ENCODE measurements around the gene HOXB2.

Gene HOXB2

DNA sequence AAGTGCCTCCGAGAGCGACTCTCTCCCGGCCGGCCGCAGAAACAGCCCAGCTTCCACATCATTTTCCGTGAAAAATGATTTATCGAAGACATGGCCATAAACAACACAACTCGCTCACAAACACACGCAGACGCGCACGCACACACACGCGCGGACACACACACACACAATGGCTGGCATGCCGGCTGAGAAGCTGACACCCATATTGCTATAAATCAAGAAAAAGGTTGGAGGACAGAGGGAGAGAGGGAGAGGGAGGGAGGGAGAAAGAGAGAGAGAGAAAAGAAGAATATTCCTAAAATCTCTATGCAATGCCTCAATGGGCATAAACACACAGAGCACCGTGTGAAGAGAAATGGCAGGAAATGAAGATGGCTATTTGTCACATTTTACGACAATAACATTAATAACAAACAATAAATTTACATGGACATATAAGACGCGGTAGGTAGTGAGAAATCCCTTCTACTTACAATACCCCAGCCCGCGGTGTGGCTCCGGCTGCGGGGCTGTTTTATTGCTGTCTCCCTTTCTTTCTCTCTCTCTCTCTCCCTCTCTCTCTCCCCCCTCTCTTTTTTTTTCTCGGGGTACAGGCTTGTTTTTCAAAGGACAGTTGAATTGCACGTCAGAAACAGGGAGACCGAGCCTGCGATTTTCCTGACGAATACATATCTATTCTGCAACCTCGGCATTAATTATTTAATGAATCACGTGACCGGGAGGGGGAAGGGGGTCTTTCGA lies 23.8 kb upstream of the HOXB2 start:
- H3K36me3 Mint-ChIP-seq (ENCODE audit: low read depth): peaks cover 16% of the 10 kb centered on the region
- TF ChIP-seq CTCF (IDR thresholded peaks at IDR 0.05; ENCODE audit: unreplicated experiment in 3 of 3): no peak
- H3K27ac Mint-ChIP-seq: no peak overlapping the region
- no peaks in the 10 kb centered on the region for H3K9me3 Mint-ChIP-seq
- H3K27me3 Mint-ChIP-seq (ENCODE audit: low read depth): peaks cover 28% of the 10 kb centered on the region
- H3K4me1 Mint-ChIP-seq: peaks cover 37% of the 10 kb centered on the region
- peak overlapping the region in 1 of 3 experiments; percentile 85 for H3K4me3 Mint-ChIP-seq

DNA sequence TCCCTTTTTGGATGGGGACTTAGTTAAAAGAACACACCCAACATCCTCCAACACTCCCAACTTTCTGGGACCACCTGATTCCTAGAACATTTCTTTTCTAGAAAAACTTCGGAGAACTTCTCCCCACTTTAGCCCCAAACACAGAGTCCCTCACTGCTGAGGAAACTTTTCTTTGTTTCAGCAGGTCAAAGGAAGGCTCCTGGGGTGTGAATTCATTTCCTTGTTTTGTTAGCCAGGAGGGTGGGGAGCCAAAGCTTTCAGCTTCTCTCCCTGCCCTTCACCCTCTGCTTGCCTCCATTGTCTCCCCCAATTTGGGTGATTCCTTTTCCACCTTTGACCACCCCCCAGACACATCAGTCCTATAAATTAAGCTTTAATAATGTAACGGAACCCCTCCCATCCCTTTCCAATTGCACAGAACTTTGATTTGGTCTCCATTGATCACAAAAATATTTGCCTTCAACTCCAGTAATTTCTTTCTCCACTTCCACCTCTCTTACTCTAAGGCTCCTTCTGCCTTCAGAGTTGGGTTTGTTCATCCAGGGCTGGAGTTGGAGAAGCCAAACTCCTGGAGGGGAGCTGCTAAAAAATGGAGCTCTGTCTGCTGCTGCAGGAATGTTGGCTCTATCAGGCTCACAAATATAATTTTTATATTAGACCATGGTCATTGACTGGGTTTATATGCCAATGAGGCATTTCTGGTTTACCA lies 22.9 kb upstream of the HOXB2 start:
- peaks cover 8% of the 10 kb centered on the region for H3K36me3 Mint-ChIP-seq (ENCODE audit: low read depth)
- peaks cover 21% of the 10 kb centered on the region for H3K27me3 Mint-ChIP-seq (ENCODE audit: low read depth)
- H3K27ac Mint-ChIP-seq: no peak overlapping the region
- peaks cover 37% of the 10 kb centered on the region for H3K4me1 Mint-ChIP-seq
- no peak for TF ChIP-seq CTCF (IDR thresholded peaks at IDR 0.05; ENCODE audit: unreplicated experiment in 3 of 3)
- peak overlapping the region in 1 of 3 experiments; percentile 85 for H3K4me3 Mint-ChIP-seq
- H3K9me3 Mint-ChIP-seq: no peaks in the 10 kb centered on the region

DNA sequence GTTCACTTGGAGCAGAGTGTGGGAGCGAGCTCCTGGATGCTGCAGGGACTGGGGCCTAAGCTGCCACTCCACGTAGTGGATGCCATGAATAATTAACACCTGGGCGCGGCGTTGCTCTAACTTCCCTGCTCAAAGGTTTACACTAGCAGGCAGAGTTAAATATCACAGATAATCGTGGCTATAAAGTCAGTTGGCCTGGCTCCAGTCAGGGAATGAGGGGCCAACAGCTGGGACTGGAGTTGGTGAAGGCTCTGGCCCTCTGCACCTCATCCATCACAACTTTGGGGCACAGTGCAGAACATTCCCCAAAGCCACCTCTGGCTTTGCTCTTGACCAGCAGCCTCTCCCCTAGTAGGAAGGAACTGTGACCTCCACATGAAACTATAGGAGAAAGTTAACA lies 22.3 kb upstream of the HOXB2 start:
- no peak for TF ChIP-seq CTCF (IDR thresholded peaks at IDR 0.05; ENCODE audit: unreplicated experiment in 3 of 3)
- Mint-ChIP-seq H3K4me3 (no peak overlapping the region), H3K27me3 (ENCODE audit: low read depth) (peaks cover 17% of the 10 kb centered on the region), H3K9me3 (no peaks in the 10 kb centered on the region), H3K27ac (no peak overlapping the region), H3K4me1 (peaks cover 37% of the 10 kb centered on the region), H3K36me3 (ENCODE audit: low read depth) (peaks cover 6% of the 10 kb centered on the region)

DNA sequence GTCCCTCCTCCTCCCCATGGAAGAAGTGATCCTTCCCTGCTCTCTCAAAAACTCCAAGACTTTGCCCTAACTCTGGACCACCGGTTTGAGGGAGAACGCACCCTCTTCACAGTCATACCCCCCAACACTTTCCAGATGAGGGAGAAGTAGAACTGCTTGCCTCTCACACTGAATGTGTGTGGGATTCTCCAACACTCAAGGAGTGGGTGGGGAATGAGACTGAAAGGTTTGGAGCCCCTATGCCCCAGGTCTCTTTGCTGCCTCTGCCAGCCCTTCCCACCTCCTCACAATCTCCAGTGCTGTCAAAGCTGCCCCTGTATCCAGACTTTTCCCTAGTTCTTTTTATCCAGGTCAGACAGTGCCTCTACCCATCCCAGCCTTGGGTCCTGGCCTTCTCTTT lies 21.8 kb upstream of the HOXB2 start:
- H3K27me3 Mint-ChIP-seq (ENCODE audit: low read depth): peaks cover 14% of the 10 kb centered on the region
- H3K9me3 Mint-ChIP-seq: no peaks in the 10 kb centered on the region
- H3K27ac Mint-ChIP-seq: no peak overlapping the region
- H3K4me3 Mint-ChIP-seq: no peak overlapping the region
- no peak for TF ChIP-seq CTCF (IDR thresholded peaks at IDR 0.05; ENCODE audit: unreplicated experiment in 3 of 3)
- H3K4me1 Mint-ChIP-seq: peaks cover 38% of the 10 kb centered on the region
- H3K36me3 Mint-ChIP-seq (ENCODE audit: low read depth): peaks cover 6% of the 10 kb centered on the region

DNA sequence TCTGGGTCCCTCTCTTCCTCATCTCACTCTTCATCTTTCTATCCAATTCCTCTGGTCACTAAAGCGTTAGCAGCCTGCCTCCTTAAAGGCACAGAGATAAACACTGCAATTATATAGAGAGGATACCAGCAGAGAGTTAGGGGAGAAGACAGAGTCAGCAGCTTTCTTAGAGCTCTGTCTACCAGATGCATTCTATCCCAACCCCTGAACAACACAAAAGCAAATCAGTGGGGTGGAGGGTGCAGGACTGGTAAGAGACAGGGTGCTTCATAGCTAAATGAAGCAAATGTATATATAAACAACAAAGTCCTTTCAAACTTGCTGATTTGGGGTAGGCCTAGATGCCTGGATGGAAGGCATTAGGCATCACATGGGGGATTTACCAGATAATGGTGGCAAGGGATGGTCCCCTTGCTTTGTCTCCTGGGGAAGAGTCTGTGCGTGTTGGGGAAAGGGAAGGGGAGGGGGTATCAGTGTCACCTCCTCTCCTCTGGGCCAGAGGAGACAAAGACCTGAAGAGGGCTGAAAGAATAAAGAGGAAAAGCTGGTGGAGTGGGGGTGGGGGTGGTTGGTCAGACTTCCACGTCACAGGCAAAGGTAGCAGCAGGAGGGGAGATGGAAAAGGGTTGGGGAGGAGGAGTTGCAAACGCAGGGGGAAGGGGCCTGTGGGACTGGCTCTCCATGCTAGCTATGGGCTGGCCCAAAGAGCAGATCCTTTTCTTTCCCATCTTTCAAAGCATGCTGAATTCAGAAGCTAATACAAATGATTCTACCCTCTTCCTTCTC lies 21.2 kb upstream of the HOXB2 start:
- Mint-ChIP-seq H3K9me3 (no peaks in the 10 kb centered on the region), H3K27me3 (ENCODE audit: low read depth) (peaks cover 10% of the 10 kb centered on the region), H3K36me3 (ENCODE audit: low read depth) (peaks cover under 1% of the 10 kb centered on the region), H3K4me1 (peaks cover 38% of the 10 kb centered on the region), H3K27ac (no peak overlapping the region), H3K4me3 (no peak overlapping the region)
- TF ChIP-seq CTCF (IDR thresholded peaks at IDR 0.05; ENCODE audit: unreplicated experiment in 3 of 3): no peak

Data from nephron (organoid).